ENCODE data around the gene RAB30.
A peak's percentile ranks its signal among the peaks of the same experiment; 100 is the strongest.
"Not testable (repeated sequence)": the region's sequence is repeated elsewhere in the genome, so short reads cannot be mapped to it uniquely, and the experiment has no call there.

Gene RAB30

DNA sequence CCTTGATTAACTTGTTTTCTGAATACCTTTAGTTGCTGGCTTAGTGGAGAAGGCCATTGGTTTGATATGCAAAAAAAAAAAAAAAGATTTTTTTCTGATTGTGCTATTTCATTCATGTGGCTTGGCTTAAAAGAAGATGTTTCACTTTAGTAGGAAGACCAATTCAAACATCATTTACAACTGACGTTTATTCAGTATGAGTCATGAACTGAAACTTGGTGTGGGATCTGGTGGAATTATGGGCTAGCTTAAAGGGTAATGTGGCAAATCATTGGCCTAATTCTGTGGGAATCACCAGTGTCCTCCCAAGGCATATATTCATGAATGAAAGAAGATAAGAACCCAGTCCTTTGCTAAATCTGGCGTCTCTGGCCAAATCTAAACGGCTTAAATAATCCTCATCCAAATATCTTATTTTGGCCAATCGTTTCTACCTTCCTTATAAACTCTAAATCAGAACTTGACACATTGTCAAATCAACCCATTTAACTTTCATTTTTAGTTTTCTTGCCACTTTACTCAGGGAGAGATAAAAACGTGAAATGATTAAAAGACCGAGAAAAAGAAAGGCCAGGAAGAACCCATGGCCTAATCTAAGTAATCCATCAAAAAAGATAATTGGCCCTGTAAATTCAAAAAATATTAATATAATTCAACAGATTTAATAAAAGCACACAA is 93.1 kb downstream of the RAB30 start:
- no peak for DNase-seq

DNA sequence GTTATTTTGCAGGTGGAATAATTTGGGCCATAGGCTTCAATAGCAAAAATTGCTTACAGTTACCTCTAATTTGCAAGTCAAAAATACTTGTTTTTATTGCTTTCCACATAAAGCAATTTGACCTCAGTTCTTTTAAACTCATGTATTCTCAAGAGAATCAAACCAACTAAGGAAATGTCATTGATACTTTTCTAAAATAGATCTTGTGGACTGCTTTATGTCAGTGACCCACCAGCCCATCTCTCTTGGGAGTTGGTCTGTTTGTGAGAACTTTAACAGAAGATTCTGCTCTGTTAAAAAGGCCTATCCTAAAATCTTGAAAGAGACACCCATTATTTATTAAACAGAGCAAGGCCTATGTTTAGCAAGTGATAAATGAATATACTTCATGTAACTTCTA is 94.9 kb downstream of the RAB30 start:
- no peak for DNase-seq

DNA sequence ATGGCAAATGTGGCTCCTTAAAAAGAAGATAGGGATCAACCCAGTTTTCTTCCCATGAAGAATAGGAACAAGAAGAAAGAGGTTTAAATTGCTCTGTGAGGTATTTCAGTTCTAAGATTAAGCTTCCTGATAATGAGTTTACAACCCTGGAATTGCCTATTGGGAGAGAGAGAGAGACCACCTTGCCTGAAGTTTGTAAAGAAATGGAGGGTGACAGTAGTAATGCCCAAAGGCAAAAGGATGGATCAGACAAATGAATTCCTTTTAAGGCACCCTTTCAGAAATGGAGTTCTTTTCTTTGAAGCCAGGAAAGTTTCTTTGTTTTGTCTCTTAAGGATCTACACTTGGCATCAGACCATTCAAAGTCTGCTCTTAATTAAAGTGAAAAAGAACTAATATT is 95.8 kb downstream of the RAB30 start:
- DNase-seq = no peak

DNA sequence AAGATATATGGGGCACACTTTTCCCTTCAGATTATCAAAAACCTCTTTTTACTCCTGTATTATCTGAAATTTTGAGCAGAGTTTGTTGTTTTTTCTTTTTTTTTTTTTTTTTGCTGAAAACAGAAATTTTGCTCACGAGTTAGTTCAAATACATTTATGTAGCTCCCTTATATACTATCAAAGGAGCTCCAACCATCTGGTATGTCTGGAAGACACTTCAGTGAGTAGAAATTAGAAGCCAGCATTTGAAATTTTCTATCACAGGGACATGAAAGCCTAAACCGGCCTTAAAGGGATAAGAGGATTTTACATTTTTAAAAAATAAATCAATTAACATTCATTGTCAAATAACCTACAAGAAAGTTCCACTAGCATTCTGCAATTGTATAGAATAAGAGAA is 96.8 kb downstream of the RAB30 start:
- DNase-seq = no peak

DNA sequence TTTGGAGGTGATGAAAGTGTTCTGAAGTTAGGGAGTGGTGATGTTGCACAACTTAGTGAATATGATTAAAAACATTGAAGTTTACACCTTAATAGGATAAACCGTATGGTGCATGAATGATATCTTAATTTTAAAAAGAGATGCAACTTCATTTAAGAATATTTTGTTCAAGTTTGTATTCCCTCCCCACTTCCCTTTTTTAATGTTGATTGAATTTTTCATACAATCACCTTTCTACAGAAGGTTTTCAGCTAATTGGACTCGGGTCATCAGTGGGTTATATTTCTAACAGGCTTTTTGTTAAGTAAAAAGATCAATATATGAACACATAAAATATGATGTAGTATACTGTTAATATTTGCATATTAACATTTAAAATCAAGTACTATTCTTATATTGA is 97.6 kb downstream of the RAB30 start:
- no peak for DNase-seq

DNA sequence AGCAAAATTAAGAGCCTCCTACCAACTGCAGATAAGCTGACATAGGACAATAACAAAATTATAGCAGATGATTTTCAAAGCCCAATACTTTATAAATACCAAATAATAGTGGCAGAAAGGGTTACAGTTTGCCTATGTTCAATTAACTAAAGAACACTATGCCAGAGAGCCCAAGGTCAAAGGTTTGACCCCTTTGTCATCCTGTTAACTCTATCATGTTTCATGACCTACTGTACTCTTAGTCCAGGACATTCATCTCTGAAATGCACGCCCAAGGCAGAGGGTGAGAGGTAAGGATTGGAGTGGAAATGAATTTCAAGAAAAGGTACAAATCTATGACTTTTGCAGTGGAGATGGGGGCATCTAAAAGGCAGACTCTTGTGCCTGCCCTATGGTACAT is 99.6 kb downstream of the RAB30 start:
- no peak for DNase-seq

DNA sequence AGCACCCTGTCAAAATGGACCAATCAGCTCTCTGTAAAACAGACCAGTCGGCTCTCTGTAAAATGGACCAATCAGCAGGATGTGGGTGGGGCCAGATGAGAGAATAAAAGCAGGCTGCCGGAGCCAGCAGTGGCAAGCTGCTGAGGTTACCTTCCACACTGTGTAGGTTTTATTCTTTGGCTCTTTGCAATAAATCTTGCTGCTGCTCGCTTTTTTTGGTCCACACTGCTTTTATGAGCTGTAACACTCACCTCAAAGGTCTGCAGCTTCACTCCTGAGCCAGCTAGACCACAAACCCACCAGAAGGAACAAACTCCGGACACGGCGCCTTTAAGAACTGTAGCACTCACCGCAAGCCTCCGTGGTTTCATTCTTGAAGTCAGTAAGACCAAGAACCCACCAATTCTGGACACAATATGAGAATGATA is 100.2 kb downstream of the RAB30 start:
- not testable (repeated sequence) for DNase-seq

DNA sequence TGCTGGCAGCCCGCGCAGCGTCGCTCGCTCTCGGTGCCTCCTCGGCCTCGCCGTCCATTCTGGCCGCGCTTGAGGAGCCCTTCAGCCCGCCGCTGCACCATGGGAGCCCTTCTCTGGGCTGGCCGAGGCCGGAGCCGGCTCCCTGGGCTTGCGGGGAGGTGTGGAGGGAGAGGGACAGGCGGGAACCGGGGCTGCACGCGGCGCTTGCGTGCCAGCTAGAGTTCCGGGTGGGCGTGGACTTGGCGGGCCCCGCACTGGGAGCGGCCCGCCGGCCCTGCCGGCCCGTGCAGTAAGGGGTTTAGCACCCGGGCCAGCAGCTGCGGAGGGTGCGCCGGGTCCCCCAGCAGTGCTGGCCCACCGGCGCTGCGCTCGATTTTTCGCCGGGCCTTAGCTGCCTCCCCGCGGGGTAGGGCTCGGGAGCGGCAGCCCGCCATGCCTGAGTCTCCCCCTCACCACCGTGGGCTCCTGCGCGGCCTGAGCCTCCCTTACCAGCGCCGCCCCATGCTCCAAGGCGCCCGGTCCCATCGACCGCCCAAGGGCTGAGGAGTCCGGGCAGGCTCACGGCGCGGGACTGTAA is 101.1 kb downstream of the RAB30 start:
- not testable (repeated sequence) for DNase-seq

DNA sequence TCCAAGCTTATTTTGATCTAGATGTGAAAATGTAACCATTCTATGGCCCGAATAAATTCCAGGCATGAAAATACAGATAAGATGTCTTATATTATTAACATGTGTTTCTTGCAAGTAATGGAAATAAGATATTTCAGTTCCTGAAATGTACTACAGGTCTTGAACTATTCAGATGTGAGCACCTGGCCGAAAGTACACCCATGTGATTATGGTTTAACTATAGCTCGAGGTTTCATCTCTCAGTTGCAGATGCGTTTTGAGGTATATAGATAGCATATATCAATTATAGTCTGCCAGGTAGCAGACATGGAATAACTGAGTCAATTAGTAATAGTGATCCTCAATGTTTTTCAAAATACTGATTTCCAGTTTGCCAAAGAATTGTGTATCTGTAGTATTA is 101.9 kb downstream of the RAB30 start:
- no peak for DNase-seq

DNA sequence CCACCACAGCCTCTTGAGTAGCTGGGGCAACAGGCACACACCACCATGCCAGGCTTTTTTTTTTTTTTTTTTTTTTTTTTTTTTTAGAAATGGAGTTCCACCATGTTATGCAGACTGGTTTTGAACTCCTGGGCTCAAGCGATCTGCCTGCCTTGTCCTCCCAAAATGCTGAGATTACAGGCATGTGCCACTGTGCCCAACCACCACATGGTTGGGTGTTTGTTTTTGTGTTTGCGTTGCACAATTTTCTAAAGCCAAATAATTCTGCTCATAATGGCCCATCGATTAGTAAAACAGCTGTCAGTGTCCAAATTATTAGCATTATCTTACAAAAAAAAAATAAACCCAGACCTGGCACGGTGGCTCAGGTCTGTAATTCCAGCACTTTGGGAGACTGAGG is 104.3 kb downstream of the RAB30 start:
- no peak for DNase-seq

DNA sequence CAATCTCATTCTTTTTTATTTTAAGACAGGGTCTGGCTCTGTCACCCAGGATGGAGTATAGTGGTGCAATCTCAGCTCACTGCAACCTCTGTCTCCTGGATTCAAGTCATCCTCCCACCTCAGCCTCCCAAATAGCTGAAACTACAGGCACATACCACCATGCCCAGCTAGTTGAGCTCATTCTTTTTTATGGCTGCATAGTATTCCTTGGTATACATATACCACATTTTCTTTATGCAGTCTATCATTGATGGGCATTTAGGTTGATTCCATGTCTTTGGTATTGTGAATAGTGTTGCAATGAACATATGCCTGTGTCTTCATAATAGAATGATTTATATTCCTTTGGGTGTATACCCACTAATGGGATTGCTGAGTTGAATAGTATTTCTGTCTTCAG is 109.7 kb downstream of the RAB30 start:
- not testable (repeated sequence) for DNase-seq

DNA sequence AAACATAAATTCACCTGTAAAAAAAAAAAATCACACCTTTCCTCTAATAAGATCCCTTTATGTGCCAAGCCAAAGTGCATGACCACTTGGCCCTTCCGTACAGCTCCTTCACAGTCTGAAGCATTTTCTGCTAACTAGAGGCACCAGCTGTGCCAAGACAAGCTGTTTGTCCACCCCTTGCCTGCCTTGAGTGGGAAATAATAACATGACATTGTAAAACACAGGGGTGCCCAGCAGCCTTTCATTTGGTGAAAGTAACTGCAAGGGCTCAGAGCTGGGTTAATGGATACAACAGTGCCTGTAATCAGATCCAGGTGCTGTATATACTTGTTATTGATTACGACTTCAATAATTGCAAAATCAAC is 110.9 kb downstream of the RAB30 start:
- no peak for DNase-seq

DNA sequence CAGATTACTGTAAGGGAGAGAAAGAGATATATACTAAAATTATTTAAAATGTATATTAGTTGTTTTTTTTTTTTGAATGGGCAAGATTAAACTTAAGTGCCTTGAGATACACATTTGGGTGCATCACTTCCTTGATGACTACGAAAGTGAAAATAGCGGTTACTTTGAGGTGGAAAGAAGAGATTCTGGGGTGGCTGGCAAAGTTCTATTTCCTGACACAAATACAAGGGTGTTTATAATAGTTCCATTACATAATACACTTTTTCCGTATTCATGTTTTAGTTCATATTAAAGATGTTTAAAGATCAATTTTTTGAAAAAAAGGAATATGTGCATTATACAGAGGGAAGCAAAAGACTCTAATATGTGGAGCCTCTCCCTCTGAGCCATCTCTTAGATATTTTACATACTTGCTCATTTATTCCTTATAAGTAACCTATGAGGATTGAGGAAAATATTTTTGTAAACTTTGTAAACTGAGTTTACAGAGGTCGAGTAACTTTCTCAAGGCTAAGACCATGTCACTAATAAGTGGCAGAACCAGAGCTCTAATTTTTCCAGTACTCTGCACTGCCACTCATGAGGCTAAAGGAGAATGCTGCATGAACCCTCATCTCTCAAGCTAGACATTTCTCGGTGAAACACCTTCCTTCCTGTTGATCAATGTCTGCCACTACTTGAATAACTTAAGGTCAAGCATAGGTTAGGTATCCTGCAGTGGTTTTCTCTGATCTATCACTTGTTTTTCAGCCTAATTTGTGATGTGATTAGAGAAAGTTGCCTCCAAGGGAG is 111.5 kb downstream of the RAB30 start:
- no peak for DNase-seq

DNA sequence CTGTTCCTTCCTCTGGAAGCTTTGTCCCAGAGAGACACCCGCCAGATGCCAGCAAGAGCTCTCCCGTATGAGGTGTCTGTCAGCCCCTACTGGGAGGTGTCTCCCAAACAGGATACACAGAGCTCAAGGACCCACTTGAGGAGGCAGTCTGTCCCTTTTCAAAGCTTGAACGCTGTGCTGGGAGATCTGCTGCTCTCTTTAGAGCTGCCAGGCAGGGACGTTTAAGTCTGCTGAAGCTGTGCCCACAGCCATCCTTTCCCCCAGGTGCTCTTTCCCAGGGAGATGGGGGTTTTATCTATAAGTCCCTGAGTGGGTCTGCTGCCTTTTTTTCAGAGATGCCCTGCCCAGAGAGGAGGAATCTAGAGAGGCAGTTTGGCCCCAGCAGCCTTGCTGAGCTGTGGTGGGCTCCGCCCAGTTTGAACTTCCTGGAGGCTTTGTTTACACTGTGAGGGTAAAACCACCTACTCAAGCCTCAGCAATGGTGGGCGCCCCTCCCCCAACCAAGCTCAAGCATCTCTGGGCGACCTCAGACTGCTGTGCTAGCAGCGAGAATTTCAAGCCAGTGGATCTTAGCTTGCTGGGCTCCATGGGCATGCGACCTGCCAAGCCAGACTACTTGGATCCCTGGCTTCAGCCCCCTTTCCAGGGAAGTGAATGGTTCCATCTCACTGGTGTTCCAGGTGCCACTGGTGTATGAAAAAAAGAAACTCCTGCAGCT is 115.8 kb downstream of the RAB30 start:
- peak; percentile 44 for DNase-seq

DNA sequence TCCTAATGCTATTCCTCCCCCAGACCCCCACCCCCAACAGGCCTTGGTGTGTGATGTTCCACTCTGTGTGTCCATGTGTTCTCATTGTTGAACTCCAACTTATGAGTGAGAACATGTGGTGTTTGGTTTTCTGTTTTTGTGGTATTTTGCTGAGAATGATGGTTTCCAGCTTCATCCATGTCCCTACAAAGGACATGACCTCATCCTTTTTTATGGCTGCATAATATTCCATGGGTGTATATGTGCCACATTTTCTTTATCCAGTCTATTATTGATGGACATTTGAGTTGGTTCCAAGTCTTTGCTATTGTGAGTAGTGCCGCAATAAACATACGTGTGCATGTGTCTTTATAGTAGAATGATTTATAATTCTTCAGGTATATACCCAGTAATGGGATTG is 121.2 kb downstream of the RAB30 start:
- not testable (repeated sequence) for DNase-seq

DNA sequence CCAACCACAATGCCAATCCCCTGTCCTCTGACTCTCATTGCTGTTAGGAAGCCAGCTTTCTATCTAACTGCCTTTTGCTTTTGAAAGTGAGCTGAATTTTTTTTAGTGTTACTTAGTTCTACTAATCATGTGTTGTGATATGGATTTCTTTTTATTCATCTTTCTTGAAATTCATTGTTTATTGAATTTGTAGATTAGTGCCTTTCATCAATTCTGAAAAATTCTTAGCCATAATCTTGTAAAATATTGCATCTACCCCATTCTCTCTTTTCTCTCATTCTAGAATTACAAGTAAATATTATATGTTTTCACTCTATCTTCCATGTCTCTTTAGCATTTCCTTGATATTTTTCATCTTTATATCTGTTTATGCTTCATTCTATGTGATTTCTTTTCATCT is 122.3 kb downstream of the RAB30 start:
- DNase-seq = no peak

DNA sequence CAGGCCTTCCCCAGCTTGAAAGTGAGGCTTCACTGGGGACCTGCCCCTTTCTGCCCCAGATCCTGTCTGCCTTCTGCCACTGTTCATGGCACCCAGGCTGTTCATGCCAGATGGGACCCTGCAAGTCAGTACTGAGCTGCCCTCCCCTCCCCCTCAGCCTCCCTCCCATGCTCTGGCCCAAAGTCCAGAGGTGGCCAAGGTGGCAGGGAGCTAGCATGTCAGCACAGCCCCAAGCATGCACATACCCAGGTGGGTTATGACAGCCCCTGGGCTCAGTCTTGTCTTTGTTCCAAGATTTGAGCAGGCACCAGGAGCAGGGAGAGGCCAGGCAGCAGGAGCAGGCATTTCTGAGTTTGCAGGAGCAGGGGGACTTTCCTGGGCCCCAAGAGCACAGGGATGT is 126.0 kb downstream of the RAB30 start:
- DNase-seq = no peak

DNA sequence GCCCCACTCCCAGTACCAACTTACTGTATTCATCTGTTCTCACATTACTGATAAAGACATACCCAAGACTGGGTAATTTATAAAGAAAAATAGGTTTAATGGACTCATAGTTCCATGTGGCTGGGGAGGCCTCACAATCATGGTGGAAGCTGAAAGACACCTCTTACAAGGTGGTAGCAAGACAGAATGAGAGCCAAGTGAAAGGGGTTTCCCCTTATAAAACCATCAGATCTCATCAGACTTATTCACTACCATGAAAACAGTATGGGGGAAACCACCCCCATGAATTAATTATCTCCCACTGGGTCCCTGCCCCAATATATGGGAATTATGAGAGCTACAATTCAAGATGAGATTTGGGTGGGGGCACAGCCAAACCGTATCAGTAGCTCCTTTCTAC is 126.7 kb downstream of the RAB30 start:
- not testable (repeated sequence) for DNase-seq

DNA sequence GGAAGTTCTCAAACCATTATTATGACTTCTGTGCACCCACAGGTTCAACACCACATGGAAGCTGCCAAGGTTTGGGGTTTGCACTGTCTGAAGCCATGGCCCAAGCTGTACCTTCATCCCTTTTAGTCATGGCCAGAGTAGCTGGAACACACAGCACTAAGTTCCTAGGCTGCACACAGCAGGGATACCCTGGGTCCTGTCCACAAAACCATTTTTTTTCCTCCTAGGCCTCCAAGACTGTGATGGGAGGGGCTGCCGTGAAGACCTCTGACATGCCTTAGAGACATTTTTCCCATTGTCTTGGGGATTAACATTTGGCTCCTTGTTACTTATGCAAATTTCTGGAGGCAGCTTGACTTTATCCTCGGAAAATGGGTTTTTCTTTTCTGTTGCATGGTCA is 127.5 kb downstream of the RAB30 start:
- no peak for DNase-seq

DNA sequence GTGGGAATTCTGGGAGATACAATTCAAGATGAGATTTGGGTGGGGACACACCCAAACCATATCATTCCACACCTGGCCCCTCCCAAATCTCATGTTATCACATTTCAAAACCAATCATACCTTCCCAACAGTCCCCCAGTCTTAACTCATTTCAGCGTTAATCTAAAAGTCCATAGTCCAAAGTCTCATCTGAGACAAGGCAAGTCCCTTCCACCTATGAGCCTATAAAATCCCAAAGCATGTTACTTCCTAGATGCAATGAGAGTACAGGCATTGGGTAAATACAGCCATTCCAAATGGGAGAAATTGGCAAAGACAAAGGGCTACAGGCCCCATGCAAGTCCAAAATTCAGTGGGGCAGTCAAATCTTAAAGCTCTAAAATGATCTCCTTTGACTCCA is 128.3 kb downstream of the RAB30 start:
- DNase-seq = not testable (repeated sequence)

DNA sequence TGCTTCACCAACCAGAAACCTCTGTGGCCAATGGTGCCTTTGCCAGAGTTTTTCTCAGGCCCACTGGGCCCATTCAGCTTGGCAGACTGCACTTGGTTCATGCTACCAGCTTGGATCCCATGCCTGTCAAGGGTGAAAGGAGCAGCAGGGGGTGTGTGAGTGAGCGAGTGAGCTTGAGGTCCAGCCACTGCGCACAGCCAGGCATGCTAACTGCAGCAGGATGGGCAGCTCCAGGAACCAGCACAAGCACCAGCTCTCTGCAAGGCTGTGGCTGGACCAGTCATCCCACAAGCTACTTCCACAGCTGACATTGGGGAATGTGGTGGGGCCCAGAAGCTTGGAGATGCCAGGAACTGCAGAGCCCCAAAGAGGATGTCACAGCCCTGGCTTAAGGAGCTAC is 129.3 kb downstream of the RAB30 start:
- no peak for DNase-seq

DNA sequence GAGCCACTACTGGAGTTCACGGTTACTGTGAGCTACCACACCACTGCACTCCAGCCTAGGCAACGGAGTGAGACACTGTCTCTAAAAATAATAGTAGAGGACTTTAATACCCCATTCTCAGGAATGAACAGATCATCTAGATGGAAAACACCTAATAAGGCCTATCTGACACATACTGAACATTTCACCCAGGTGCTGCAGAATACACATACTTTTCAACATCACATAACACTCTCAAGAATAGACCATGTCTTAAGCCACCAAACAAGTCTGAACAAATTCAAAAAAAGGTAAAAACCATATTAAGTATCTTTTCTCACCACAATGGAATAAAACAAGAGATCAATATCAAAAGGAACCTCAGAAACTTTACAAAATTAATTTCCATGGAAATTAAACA is 132.2 kb downstream of the RAB30 start:
- DNase-seq = no peak

DNA sequence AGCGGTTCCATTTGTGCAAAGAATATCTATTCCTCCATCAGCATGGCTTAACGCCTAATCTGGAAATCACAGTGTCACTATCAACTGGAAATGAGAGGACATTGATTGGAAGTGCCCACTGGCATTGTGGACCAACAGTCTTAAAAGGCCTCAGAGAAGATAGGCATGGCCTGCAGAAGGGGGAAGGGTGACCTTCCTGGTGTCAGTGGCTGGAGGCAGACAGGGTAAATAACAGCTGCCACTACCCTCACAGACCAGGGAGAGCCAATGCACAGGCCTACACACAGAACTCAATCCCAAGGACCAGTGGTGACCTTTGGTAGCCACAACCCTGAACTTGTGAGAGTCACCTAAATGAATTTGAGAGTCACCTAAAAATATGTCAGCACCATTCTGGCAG is 134.1 kb downstream of the RAB30 start:
- no peak for DNase-seq

DNA sequence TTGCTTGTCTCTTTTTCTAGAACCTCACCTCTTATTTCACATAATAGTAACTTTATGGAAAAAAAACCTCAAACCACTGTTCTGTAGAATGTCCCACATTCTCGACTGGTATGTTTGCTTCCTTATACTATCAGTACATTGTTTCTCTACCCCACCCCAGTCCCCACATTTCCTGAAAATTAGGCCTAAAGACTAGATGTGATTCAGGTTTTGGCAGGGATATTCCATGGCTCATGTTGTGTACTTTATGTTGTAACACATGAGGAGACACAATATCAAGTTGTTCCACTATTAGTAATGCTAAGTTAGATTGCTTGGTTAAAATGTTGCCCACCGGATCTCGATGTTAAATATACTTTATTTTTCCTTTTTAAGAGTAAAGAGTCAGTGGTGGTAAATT is 135.4 kb downstream of the RAB30 start:
- DNase-seq = no peak
